ENCODE results near the gene CEP126. TPM values are rescaled to one million over a fixed set of nuclear protein-coding genes. Genes with fewer than 3 reads are reported as not detected.
"Not testable (repeated sequence)": the region's sequence is repeated elsewhere in the genome, so short reads cannot be mapped to it uniquely, and the experiment has no call there.

The CEP126 gene
- total and polyA plus RNA-seq, 2 experiments from 2014 or later = 1.4 to 2.3 TPM

GRCh38 chr11:101960231-101960630, 45.4 kb downstream of the CEP126 start:
- no peak overlapping the region for H3K4me3 Mint-ChIP-seq
- TF ChIP-seq REST (IDR thresholded peaks at IDR 0.05; ENCODE audit: unreplicated experiment) (no peak), ZNF331 (CRISPR knock-in tag; IDR thresholded peaks at IDR 0.05; ENCODE audit: low read depth) (no peak), NANOG (IDR thresholded peaks at IDR 0.05; ENCODE audit: borderline replicate concordance) (no peak), POLR2AphosphoS5 (IDR thresholded peaks at IDR 0.05; ENCODE audit: low read depth) (no peak), STAT1 (IDR thresholded peaks at IDR 0.05; ENCODE audit: unreplicated experiment) (no peak), ZNF462 (CRISPR knock-in tag; IDR thresholded peaks at IDR 0.05) (no peak), CREB1 (CRISPR knock-in tag; IDR thresholded peaks at IDR 0.05; ENCODE audit: low read depth) (no peak), EZH2phosphoT487 (IDR thresholded peaks at IDR 0.05; ENCODE audit: unreplicated experiment) (no peak), ETS1 (IDR thresholded peaks at IDR 0.05) (no peak), JUNB (IDR thresholded peaks at IDR 0.05; ENCODE audit: unreplicated experiment) (no peak)
- H3K9me2 ChIP-seq (ENCODE audit: insufficient read depth) = no peaks in the 10 kb centered on the region

GRCh38 chr11:101964200-101964599, 49.4 kb downstream of the CEP126 start:
- H3K27ac Mint-ChIP-seq; H4K20me1 ChIP-seq (replicated peaks; ENCODE audit: insufficient read depth); H3K27me3 ChIP-seq (ENCODE audit: insufficient read depth); H3K4me3 ChIP-seq; H3K4me1 Mint-ChIP-seq; ATAC-seq; H3F3A ChIP-seq (replicated peaks; ENCODE audit: low read depth); H3K9me2 ChIP-seq (ENCODE audit: insufficient read depth); H3K27ac ChIP-seq (ENCODE audit: low read depth); H3K9me3 Mint-ChIP-seq; H3K36me3 Mint-ChIP-seq (ENCODE audit: low read depth); H3K27me3 Mint-ChIP-seq (ENCODE audit: insufficient read depth, low read depth, poor library complexity); H3K4me2 ChIP-seq; H3K4me1 ChIP-seq (ENCODE audit: insufficient read depth); H3K79me2 ChIP-seq (replicated peaks; ENCODE audit: insufficient read depth); DNase-seq (ENCODE audit: low spot score); H3K4me3 Mint-ChIP-seq; H3K36me3 ChIP-seq (ENCODE audit: insufficient read depth); H2AFZ ChIP-seq: not testable (repeated sequence)

More at GRCh38 chr11:101960231-101960630, 45.4 kb downstream of the CEP126 start:
- Histone ChIP-seq H3K4me2 (no peak overlapping the region), H2AFZ (no peak overlapping the region), H3K36me3 (ENCODE audit: insufficient read depth) (no peaks in the 10 kb centered on the region), H3F3A (replicated peaks; ENCODE audit: low read depth) (no peaks in the 10 kb centered on the region), H3K27ac (ENCODE audit: low read depth) (no peak overlapping the region), H3K27me3 (ENCODE audit: insufficient read depth) (no peaks in the 10 kb centered on the region), H4K20me1 (replicated peaks; ENCODE audit: insufficient read depth) (no peaks in the 10 kb centered on the region), H3K4me3 (no peak overlapping the region), H3K79me2 (replicated peaks; ENCODE audit: insufficient read depth) (no peaks in the 10 kb centered on the region), H3K4me1 (ENCODE audit: insufficient read depth) (no peaks in the 10 kb centered on the region)
- peaks cover 4% of the 10 kb centered on the region for H3K27me3 Mint-ChIP-seq (ENCODE audit: insufficient read depth, low read depth, poor library complexity)
- H3K4me1 Mint-ChIP-seq = no peaks in the 10 kb centered on the region
- no peaks in the 10 kb centered on the region; the same call in 2 of the 3 replicates for H3K9me3 Mint-ChIP-seq
- no peak for ATAC-seq
- DNase-seq (ENCODE audit: low spot score) = no peak
- no peaks in the 10 kb centered on the region for H3K36me3 Mint-ChIP-seq (ENCODE audit: low read depth)
- no peak overlapping the region for H3K27ac Mint-ChIP-seq

Measured in GM23338 (cell line).